Neural progenitor cell (in vitro differentiated cells): ENCODE data around the gene USP49. TPM values are rescaled to one million over a fixed set of nuclear protein-coding genes. Genes with fewer than 3 reads are reported as not detected.

ENCODE experiments used
- DNase-seq: peaks from one replicate; pipeline ENCODE4 v3.0.0-alpha.2; 2016; ENCODE audit warnings: low spot score
- H2AFZ ChIP-seq: fragments of 200-600 bp; sonication (generic); replicated peaks from 2 replicates; pipeline ENCODE4 v1.6.1; 2016; ENCODE audit warnings: antibody characterized with exemption
- H3F3A ChIP-seq: fragments of 200-600 bp; sonication (generic); 2 replicates; pipeline ENCODE4 v1.6.1; 2016; ENCODE audit warnings: antibody characterized with exemption, low read depth
- H3K27ac ChIP-seq: fragments of 200-600 bp; sonication (generic); 2 replicates; pipeline ENCODE4 v1.5.1; 2016; ENCODE audit warnings: mild to moderate bottlenecking
- H3K27me3 ChIP-seq: fragments of 200-600 bp; sonication (generic); 2 replicates; pipeline ENCODE4 v1.6.1; 2016; ENCODE audit warnings: mild to moderate bottlenecking, moderate library complexity
- H3K36me3 ChIP-seq: fragments of 200-600 bp; sonication (generic); 2 replicates; pipeline ENCODE4 v1.5.1; 2016
- H3K4me1 ChIP-seq: fragments of 200-600 bp; sonication (generic); 2 replicates; pipeline ENCODE4 v1.6.1; 2016; ENCODE audit warnings: mixed run types
- H3K4me2 ChIP-seq: fragments of 200-600 bp; sonication (generic); 2 replicates; pipeline ENCODE4 v1.6.1; 2016
- H3K4me3 ChIP-seq: fragments of 200-600 bp; sonication (generic); 2 replicates; pipeline ENCODE4 v1.5.1; 2016
- H3K79me2 ChIP-seq: fragments of 200-600 bp; sonication (generic); 2 replicates; pipeline ENCODE4 v1.6.1; 2016; ENCODE audit warnings: low read depth
- H3K9ac ChIP-seq: fragments of 200-600 bp; sonication (generic); 2 replicates; pipeline ENCODE4 v1.6.1; 2016
- H3K9me3 ChIP-seq: fragments of 200-600 bp; sonication (generic); 2 replicates; pipeline ENCODE4 v1.5.1; 2016; ENCODE audit warnings: low read depth
- H4K20me1 ChIP-seq: fragments of 200-600 bp; sonication (generic); 2 replicates; pipeline ENCODE4 v1.6.1; 2016; ENCODE audit warnings: low read depth
- H3K27ac Mint-ChIP-seq: 3 replicates; pipeline ENCODE4 v1.8.0; 2021; ENCODE audit warnings: mixed read lengths
- H3K27me3 Mint-ChIP-seq: 2 replicates; pipeline ENCODE4 v1.8.0; 2022; ENCODE audit warnings: low read depth, mild to moderate bottlenecking, inconsistent platforms, moderate library complexity, mixed read lengths; ENCODE audit not compliant: insufficient read depth
- H3K36me3 Mint-ChIP-seq: 3 replicates; pipeline ENCODE4 v1.8.0; 2021; ENCODE audit warnings: mixed read lengths
- H3K4me1 Mint-ChIP-seq: 3 replicates; pipeline ENCODE4 v1.8.0; 2021; ENCODE audit warnings: mixed read lengths
- H3K4me3 Mint-ChIP-seq: 3 replicates; pipeline ENCODE4 v1.8.0; 2021; ENCODE audit warnings: mild to moderate bottlenecking, moderate library complexity, mixed read lengths
- H3K9me3 Mint-ChIP-seq: 3 replicates; pipeline ENCODE4 v1.8.0; 2020; ENCODE audit warnings: mixed read lengths
- CTCF ChIP-seq: fragments of 200-600 bp; sonication (generic); IDR thresholded peaks from 2 replicates; pipeline ENCODE4 v1.5.1; 2017; ENCODE audit warnings: antibody characterized with exemption, mild to moderate bottlenecking
- EZH2 ChIP-seq: fragments of 200-600 bp; sonication (generic); IDR thresholded peaks from 2 replicates; pipeline ENCODE4 v1.6.1; 2017; ENCODE audit warnings: antibody characterized with exemption, mild to moderate bottlenecking, moderate library complexity
- EZH2phosphoT487 ChIP-seq: fragments of 200-600 bp; sonication (generic); IDR thresholded peaks from 2 replicates; pipeline ENCODE4 v1.6.1; 2017; ENCODE audit warnings: antibody characterized with exemption
- total RNA-seq: library from RNA; depleted of rRNA; stranded (reverse); fragments of >200 nt; gene quantifications from 2 replicates; pipeline ENCODE4 v1.2.3, GENCODE V29; 2015; ENCODE audit warnings: low replicate concordance

Gene USP49
- total RNA-seq, 1 donor from 2014 or later: 25.0 TPM

- peaks cover 12% of the 10 kb centered on the region for H3K4me1 ChIP-seq
- H3K9me3 Mint-ChIP-seq: no peaks in the 10 kb centered on the region
- peaks cover 16% of the 10 kb centered on the region for H3K27me3 ChIP-seq
- H3K4me3 ChIP-seq: peak overlapping the region; percentile 84
- peak overlapping the region; percentile 91 for H3K4me3 Mint-ChIP-seq
- H2AFZ ChIP-seq: no peak overlapping the region
- no peaks in the 10 kb centered on the region for H3K9me3 ChIP-seq
- no peak for DNase-seq
- no peaks in the 10 kb centered on the region for H3K79me2 ChIP-seq
- H3K36me3 ChIP-seq: no peaks in the 10 kb centered on the region
- H3K4me2 ChIP-seq: peak overlapping the region; percentile 97
- peak overlapping the region; percentile 57 for H3K9ac ChIP-seq
- no peak for TF ChIP-seq EZH2phosphoT487
- no peak for TF ChIP-seq CTCF
- TF ChIP-seq EZH2: no peak
- H3K27ac ChIP-seq: no peak overlapping the region
- H3K27me3 Mint-ChIP-seq: peaks cover 8% of the 10 kb centered on the region
- H3K4me1 Mint-ChIP-seq: peaks cover 11% of the 10 kb centered on the region
- H4K20me1 ChIP-seq: no peaks in the 10 kb centered on the region
- H3K36me3 Mint-ChIP-seq: peaks cover 5% of the 10 kb centered on the region
- H3F3A ChIP-seq: peaks cover 4% of the 10 kb centered on the region
- H3K27ac Mint-ChIP-seq: no peak overlapping the region
Measured at GRCh38 chr6:41778895-41779294, 116.3 kb downstream of the USP49 start.

GRCh38 chr6:41777551-41778285 lies 117.5 kb downstream of the USP49 start:
- Mint-ChIP-seq H3K9me3 (no peaks in the 10 kb centered on the region), H3K36me3 (peaks cover 5% of the 10 kb centered on the region), H3K4me1 (peaks cover 11% of the 10 kb centered on the region), H3K27me3 (peaks cover 8% of the 10 kb centered on the region), H3K4me3 (peak overlapping the region; percentile 91), H3K27ac (no peak overlapping the region)
- Histone ChIP-seq H3K27me3 (peaks cover 12% of the 10 kb centered on the region), H3K9ac (no peak overlapping the region), H4K20me1 (no peaks in the 10 kb centered on the region), H3K4me3 (no peak overlapping the region), H3F3A (peaks cover 4% of the 10 kb centered on the region), H3K9me3 (no peaks in the 10 kb centered on the region), H3K27ac (no peak overlapping the region), H3K4me2 (no peak overlapping the region), H3K79me2 (no peaks in the 10 kb centered on the region), H2AFZ (no peak overlapping the region), H3K36me3 (no peaks in the 10 kb centered on the region), H3K4me1 (peaks cover 12% of the 10 kb centered on the region)
- TF ChIP-seq EZH2phosphoT487: no peak
- TF ChIP-seq CTCF: no peak
- TF ChIP-seq EZH2: no peak
- no peak for DNase-seq

- H2AFZ ChIP-seq: no peak overlapping the region
- no peak overlapping the region for H3K4me2 ChIP-seq
- Mint-ChIP-seq H3K27me3 (peaks cover 5% of the 10 kb centered on the region), H3K4me1 (peaks cover 6% of the 10 kb centered on the region), H3K9me3 (no peaks in the 10 kb centered on the region), H3K27ac (no peak overlapping the region), H3K4me3 (no peak overlapping the region), H3K36me3 (peaks cover 12% of the 10 kb centered on the region)
- H3K4me3 ChIP-seq: no peak overlapping the region
- no peaks in the 10 kb centered on the region for H3K79me2 ChIP-seq
- no peaks in the 10 kb centered on the region for H3K9me3 ChIP-seq
- H3K27me3 ChIP-seq: no peaks in the 10 kb centered on the region
- peaks cover 4% of the 10 kb centered on the region for H3F3A ChIP-seq
- no peaks in the 10 kb centered on the region for H4K20me1 ChIP-seq
- H3K27ac ChIP-seq: no peak overlapping the region
- peaks cover 7% of the 10 kb centered on the region for H3K4me1 ChIP-seq
- H3K9ac ChIP-seq: no peak overlapping the region
- H3K36me3 ChIP-seq: no peaks in the 10 kb centered on the region
- DNase-seq: no peak
- no peak for TF ChIP-seq CTCF
- no peak for TF ChIP-seq EZH2
- no peak for TF ChIP-seq EZH2phosphoT487
Measured at GRCh38 chr6:41775293-41775882, 119.8 kb downstream of the USP49 start.
